DND-41 (cell line): ENCODE measurements around the gene EYA4.

Source experiments
- ATAC-seq: fragments of 200-7000 bp; cut with Tn5 transposase; 3 replicates; pipeline ENCODE4 v1.9.1; 2021; ENCODE audit warnings: low read depth; ENCODE audit not compliant: insufficient read depth
- DNase-seq: peaks from one replicate; pipeline ENCODE4 v3.0.0-alpha.2; 2020
- H2AFZ ChIP-seq: 2 replicates; pipeline ENCODE4 v1.6.0; 2012; ENCODE audit warnings: low read depth, low read length
- H3K27ac ChIP-seq: 2 replicates; pipeline ENCODE4 v1.5.1; 2012; ENCODE audit warnings: low read length, inconsistent platforms
- H3K27me3 ChIP-seq: fragments of 200-600 bp; sonication (generic); 2 replicates; pipeline ENCODE4 v1.6.0; 2012; ENCODE audit warnings: low read length, mild to moderate bottlenecking, inconsistent platforms; ENCODE audit not compliant: insufficient read depth, poor library complexity
- H3K36me3 ChIP-seq: 2 replicates; pipeline ENCODE4 v1.5.1; 2012; ENCODE audit warnings: low read length, inconsistent platforms; ENCODE audit not compliant: insufficient read depth
- H3K4me1 ChIP-seq: 2 replicates; pipeline ENCODE4 v1.5.1; 2012; ENCODE audit warnings: mild to moderate bottlenecking, low read length; ENCODE audit not compliant: insufficient read depth
- H3K4me2 ChIP-seq: 2 replicates; pipeline ENCODE4 v1.6.0; 2012; ENCODE audit warnings: mild to moderate bottlenecking, moderate library complexity, low read length, inconsistent platforms; ENCODE audit not compliant: insufficient read depth
- H3K4me3 ChIP-seq, 2 experiments: fragments of 200-600 bp in 1 of 2; shearing (Covaris generic) in 1 of 2; 2 replicates each; pipeline ENCODE4 v1.5.1; 2012 to 2016; ENCODE audit warnings: inconsistent platforms in 2 of 2, low read length in 2 of 2, mild to moderate bottlenecking in 2 of 2, low read depth in 1 of 2, moderate library complexity in 1 of 2
- H3K79me2 ChIP-seq: 2 replicates; pipeline ENCODE4 v1.6.0; 2012; ENCODE audit warnings: low read length, inconsistent platforms; ENCODE audit not compliant: insufficient read depth
- H3K9ac ChIP-seq: 2 replicates; pipeline ENCODE4 v1.6.0; 2012; ENCODE audit warnings: low read depth, mild to moderate bottlenecking, inconsistent platforms, low read length, moderate library complexity
- H3K9me3 ChIP-seq: 2 replicates; pipeline ENCODE4 v1.5.1; 2012; ENCODE audit warnings: low read length, moderate library complexity, mild to moderate bottlenecking, inconsistent platforms; ENCODE audit not compliant: insufficient read depth, severe bottlenecking
- H4K20me1 ChIP-seq: 2 replicates; pipeline ENCODE4 v1.6.0; 2012; ENCODE audit warnings: low read length; ENCODE audit not compliant: insufficient read depth
- CTCF ChIP-seq: IDR thresholded peaks from 2 replicates; pipeline ENCODE4 v1.5.1; 2012; ENCODE audit warnings: borderline replicate concordance, low read length, moderate library complexity, mild to moderate bottlenecking; ENCODE audit not compliant: poor library complexity, severe bottlenecking; ENCODE audit errors: extremely low read depth
- EZH2 ChIP-seq: IDR thresholded peaks from 3 replicates; pipeline ENCODE4 v1.6.1; 2012; ENCODE audit warnings: borderline replicate concordance, low read depth, mild to moderate bottlenecking, moderate library complexity, low read length, inconsistent platforms; ENCODE audit not compliant: severe bottlenecking

EYA4 gene

GRCh38 chr6:133502441-133503335, 261.5 kb downstream of the EYA4 start:
- Histone ChIP-seq H3K9me3 (no peaks in the 10 kb centered on the region), H3K36me3 (no peaks in the 10 kb centered on the region), H2AFZ (no peak overlapping the region), H3K4me1 (no peaks in the 10 kb centered on the region), H3K79me2 (no peaks in the 10 kb centered on the region), H4K20me1 (no peaks in the 10 kb centered on the region), H3K9ac (no peak overlapping the region), H3K27me3 (no peaks in the 10 kb centered on the region), H3K4me2 (no peak overlapping the region), H3K27ac (no peak overlapping the region), H3K4me3 (no peak overlapping the region)
- no peak for DNase-seq
- TF ChIP-seq EZH2 = no peak
- TF ChIP-seq CTCF = no peak
- ATAC-seq = no peak

DNA sequence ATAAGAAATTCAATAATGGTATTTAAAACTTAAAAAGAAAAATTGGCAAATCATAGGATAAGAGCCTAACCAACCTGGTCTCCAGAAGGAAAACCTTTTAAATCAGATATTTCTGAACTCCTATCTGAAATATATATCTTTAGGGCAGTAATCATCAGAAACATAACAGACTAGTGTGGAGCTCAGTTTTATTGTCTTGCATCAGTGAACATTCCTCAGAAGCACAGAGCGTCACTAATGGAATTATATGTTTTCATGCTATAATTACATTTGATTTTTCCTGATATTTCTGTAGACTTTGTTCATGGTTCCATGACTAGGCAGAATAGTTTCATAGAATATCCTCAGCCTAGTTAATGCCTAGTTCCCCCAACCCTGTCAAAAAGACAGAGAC, 262.2 kb downstream of the EYA4 start:
- Histone ChIP-seq H4K20me1 (no peaks in the 10 kb centered on the region), H3K4me1 (no peaks in the 10 kb centered on the region), H3K27ac (no peak overlapping the region), H3K79me2 (no peaks in the 10 kb centered on the region), H3K27me3 (no peaks in the 10 kb centered on the region), H2AFZ (no peak overlapping the region), H3K9ac (no peak overlapping the region), H3K36me3 (no peaks in the 10 kb centered on the region), H3K9me3 (no peaks in the 10 kb centered on the region), H3K4me2 (no peak overlapping the region), H3K4me3 (no peak overlapping the region)
- no peak for ATAC-seq
- no peak for DNase-seq
- TF ChIP-seq CTCF (no peak), EZH2 (no peak)

DNA sequence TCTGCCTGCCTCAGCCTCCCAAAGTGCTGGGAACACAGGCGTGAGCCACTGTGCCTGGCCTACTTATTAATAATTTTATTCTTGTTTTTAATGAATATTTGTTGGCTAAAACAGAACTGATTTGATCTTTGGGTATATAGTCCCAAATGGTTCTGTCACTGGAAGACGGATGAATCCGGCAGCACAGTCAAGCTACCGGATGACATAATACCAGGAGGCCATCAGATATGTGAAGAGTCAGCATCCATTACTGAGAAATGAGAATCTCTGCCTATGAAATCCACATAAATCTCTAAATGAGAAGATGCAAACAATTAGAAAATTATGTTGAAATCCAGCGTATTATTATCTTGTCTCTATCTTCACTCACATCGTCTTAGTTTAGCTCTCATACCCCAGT, 263.0 kb downstream of the EYA4 start:
- H3K9me3 ChIP-seq = no peaks in the 10 kb centered on the region
- H3K27me3 ChIP-seq = no peaks in the 10 kb centered on the region
- no peak overlapping the region for H3K9ac ChIP-seq
- ATAC-seq = no peak
- H3K4me2 ChIP-seq = no peak overlapping the region
- H3K27ac ChIP-seq = no peak overlapping the region
- no peaks in the 10 kb centered on the region for H3K4me1 ChIP-seq
- no peak for DNase-seq
- H3K79me2 ChIP-seq = no peaks in the 10 kb centered on the region
- H3K36me3 ChIP-seq = no peaks in the 10 kb centered on the region
- H4K20me1 ChIP-seq = no peaks in the 10 kb centered on the region
- TF ChIP-seq EZH2 (no peak), CTCF (no peak)
- no peak overlapping the region for H2AFZ ChIP-seq
- H3K4me3 ChIP-seq = no peak overlapping the region
